K562 (cell line): Measurements from ENCODE around the gene ZNF891. TPM values are rescaled to one million over a fixed set of nuclear protein-coding genes. Genes with fewer than 3 reads are reported as not detected.

Experiments
- BRD9 ChIP-seq: fragments of 450-650 bp; IDR thresholded peaks from 2 replicates; pipeline ENCODE4 v1.6.1; 2018; ENCODE audit warnings: low read depth; ENCODE audit not compliant: partially characterized antibody
- CBX5 ChIP-seq: IDR thresholded peaks from 2 replicates; pipeline ENCODE4 v1.6.1; 2014; ENCODE audit warnings: low read depth, borderline replicate concordance
- DIDO1 ChIP-seq: fragments of 450-650 bp; IDR thresholded peaks from 2 replicates; pipeline ENCODE4 v1.6.1; 2016; ENCODE audit warnings: low read depth, missing biosample characterization, missing genetic modification characterization
- EGR1 ChIP-seq: fragments of 450-650 bp; conservative IDR thresholded peaks from 2 replicates; pipeline ENCODE4 v1.6.1; 2017; ENCODE audit warnings: mild to moderate bottlenecking
- ELF2 ChIP-seq: fragments of 250-450 bp; sonication (Bioruptor Pico); IDR thresholded peaks from 2 replicates; pipeline ENCODE4 v1.5.0; 2021; ENCODE audit warnings: mild to moderate bottlenecking
- ETV6 ChIP-seq, 3 experiments: fragments of 150-350 bp in 1 of 3; sonication (generic) in 1 of 3; formaldehyde crosslinking in 1 of 3; IDR thresholded peaks; 2 replicates each; pipeline versions ENCODE4 v1.6.1 to v1.8.0; 2014 to 2022; ENCODE audit warnings: borderline replicate concordance in 2 of 3, low read depth in 2 of 3, antibody characterized with exemption in 1 of 3, low read length in 1 of 3, mild to moderate bottlenecking in 1 of 3, missing genetic modification reagents in 1 of 3
- GABPA ChIP-seq: fragments of 200-800 bp; sonication (Bioruptor generic); conservative IDR thresholded peaks from 2 replicates; pipeline ENCODE4 v1.6.1; 2016; ENCODE audit warnings: low read depth, missing genetic modification characterization, missing compliant biosample characterization
- MAZ ChIP-seq, 2 experiments: fragments of 450-650 bp in 1 of 2; sonication (generic) in 1 of 2; formaldehyde crosslinking; IDR thresholded peaks in 1 of 2; conservative IDR thresholded peaks in 1 of 2; 2 replicates each; pipeline versions ENCODE4 v1.4.0 to v1.5.0; 2020; ENCODE audit warnings: mild to moderate bottlenecking in 1 of 2, missing genetic modification reagents in 1 of 2
- POLR3A ChIP-seq: IDR thresholded peaks from 2 replicates; pipeline ENCODE4 v1.6.1; 2011; ENCODE audit warnings: borderline replicate concordance, mild to moderate bottlenecking, moderate library complexity; ENCODE audit not compliant: insufficient read length, insufficient read depth; ENCODE audit errors: extremely low read depth
- POU5F1 ChIP-seq: fragments of 150-350 bp; IDR thresholded peaks from 2 replicates; pipeline ENCODE4 v1.6.1; 2014; ENCODE audit warnings: borderline replicate concordance, low read length, low read depth, mild to moderate bottlenecking; ENCODE audit not compliant: partially characterized antibody
- RAD21 ChIP-seq, 2 experiments: fragments of 250-450 bp in 1 of 2; fragments of 450-650 bp in 1 of 2; sonication (Bioruptor Pico) in 1 of 2; formaldehyde crosslinking in 1 of 2; IDR thresholded peaks in 1 of 2; conservative IDR thresholded peaks in 1 of 2; 2 replicates each; pipeline versions ENCODE4 v1.4.0 to v1.8.0; 2020 to 2022; ENCODE audit warnings: mild to moderate bottlenecking in 2 of 2, moderate library complexity in 1 of 2
- SRSF7 ChIP-seq: fragments of 200-400 bp; formaldehyde crosslinking; optimal IDR thresholded peaks from 2 replicates; pipeline ENCODE3; 2017; ENCODE audit warnings: mild to moderate bottlenecking, low read depth, low read length
- TBP ChIP-seq: optimal IDR thresholded peaks from 2 replicates; pipeline ENCODE3; 2011; ENCODE audit warnings: low read depth, low read length, improper control_type of control experiment
- ZBTB2 ChIP-seq: fragments of 450-650 bp; IDR thresholded peaks from 2 replicates; pipeline ENCODE4 v1.6.1; 2016; ENCODE audit warnings: antibody characterized with exemption
- ZFP1 ChIP-seq: fragments of 450-650 bp; formaldehyde crosslinking; IDR thresholded peaks from 2 replicates; pipeline ENCODE4 v1.4.0; 2020; ENCODE audit warnings: mild to moderate bottlenecking, mixed read lengths
- ZNF253 ChIP-seq: fragments of 250-450 bp; sonication (Bioruptor Pico); conservative IDR thresholded peaks from 2 replicates; pipeline ENCODE4 v1.6.1; 2021; ENCODE audit warnings: mild to moderate bottlenecking
- ZNF551 ChIP-seq: fragments of 250-450 bp; sonication (Bioruptor Pico); IDR thresholded peaks from 2 replicates; pipeline ENCODE4 v1.5.0; 2021; ENCODE audit warnings: mild to moderate bottlenecking, moderate library complexity
- polyA plus RNA-seq, 8 experiments: library from polyadenylated mRNA; depleted of rRNA in 4 of 8; stranded (reverse) in 5 of 8; unstranded in 3 of 8; fragments of >200 nt; fragmentation: Nextera tagmentation in 2 of 8; fragmentation: Illumina TruSeq in 1 of 8; extraction: Ambion mirVana in 2 of 8; extraction: Trizol in 1 of 8; gene quantifications; 2 replicates each; pipeline versions ENCODE4 v1.2.1 to v1.2.3, GENCODE V29; 2011 to 2014; ENCODE audit warnings: inconsistent platforms in 1 of 8, missing spikeins in 1 of 8
- total RNA-seq, 7 experiments: library from RNA; depleted of rRNA in 6 of 7; stranded (reverse); fragments of >200 nt in 6 of 7; fragmentation: Illumina TruSeq in 2 of 7; extraction: Trizol in 2 of 7; gene quantifications; 2 replicates each; pipeline versions ENCODE4 v1.2.1 to v1.2.3, GENCODE V29; 2011 to 2021; ENCODE audit warnings: low replicate concordance in 1 of 7
- TF ChIP-seq, protein P1 (sequence below): fragments of 450-650 bp; IDR thresholded peaks from 2 replicates; pipeline ENCODE4 v1.6.1; 2016; ENCODE audit warnings: low read depth, mild to moderate bottlenecking, moderate library complexity
- TF ChIP-seq, protein P2 (sequence below): fragments of 200-400 bp; formaldehyde crosslinking; IDR thresholded peaks from 2 replicates; pipeline ENCODE4 v1.6.1; 2017; ENCODE audit warnings: mild to moderate bottlenecking, low read depth, low read length, moderate library complexity
- TF ChIP-seq, protein P3 (sequence below): fragments of 250-450 bp; sonication (Bioruptor Pico); IDR thresholded peaks from 2 replicates; pipeline ENCODE4 v1.6.1; 2021; ENCODE audit warnings: mild to moderate bottlenecking
- TF ChIP-seq, protein P4 (sequence below), 2 experiments: IDR thresholded peaks; 2 replicates each; pipeline ENCODE4 v1.6.1; 2012; ENCODE audit warnings: improper control_type of control experiment in 2 of 2, low read depth in 2 of 2, low read length in 2 of 2, borderline replicate concordance in 1 of 2

ZNF891 gene
- total and polyA plus RNA-seq, 9 of the 15 experiments (the other 6 are each of a cell fraction or from before 2014, with no cell fraction given): 0.41 to 2.0 (median 1.3) TPM

DNA sequence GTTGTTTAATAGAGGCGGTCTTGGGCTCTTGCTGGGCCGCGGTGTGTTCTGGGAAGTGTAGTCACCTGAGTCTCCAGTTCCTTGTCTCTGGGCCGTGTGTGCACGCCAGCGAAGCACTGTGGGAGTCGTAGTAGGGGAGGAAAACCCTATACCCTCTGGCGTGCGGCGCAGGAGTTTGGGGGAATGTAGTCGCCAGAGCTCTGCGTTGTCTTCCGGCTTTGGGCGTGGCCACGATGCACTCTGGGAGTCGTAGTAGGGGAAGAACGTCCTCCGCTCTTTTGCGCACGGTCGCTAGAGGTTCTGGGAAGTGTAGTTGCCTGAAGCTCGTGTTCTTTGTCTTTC is 50.1 kb downstream of the ZNF891 start (continued):
- TF ChIP-seq MAZ (CRISPR knock-in tag; conservative IDR thresholded peaks at IDR 0.05 in 1 of 2, IDR thresholded peaks at IDR 0.05 in 1 of 2): no peak
- TF ChIP-seq CBX5: no peak
- TF ChIP-seq TBP: peak; percentile 70
- TF ChIP-seq, protein P1, sequence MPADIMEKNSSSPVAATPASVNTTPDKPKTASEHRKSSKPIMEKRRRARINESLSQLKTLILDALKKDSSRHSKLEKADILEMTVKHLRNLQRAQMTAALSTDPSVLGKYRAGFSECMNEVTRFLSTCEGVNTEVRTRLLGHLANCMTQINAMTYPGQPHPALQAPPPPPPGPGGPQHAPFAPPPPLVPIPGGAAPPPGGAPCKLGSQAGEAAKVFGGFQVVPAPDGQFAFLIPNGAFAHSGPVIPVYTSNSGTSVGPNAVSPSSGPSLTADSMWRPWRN: no peak
- no peak for TF ChIP-seq ZNF253 (CRISPR knock-in tag)
- TF ChIP-seq ETV6 (IDR thresholded peaks at IDR 0.05; ENCODE audit: borderline replicate concordance in 1 of 2, low read depth in 2 of 2, low read length in 1 of 2): no peak
- TF ChIP-seq ETV6 (CRISPR knock-in tag; IDR thresholded peaks at IDR 0.05; ENCODE audit: borderline replicate concordance): no peak
- TF ChIP-seq, protein P2, sequence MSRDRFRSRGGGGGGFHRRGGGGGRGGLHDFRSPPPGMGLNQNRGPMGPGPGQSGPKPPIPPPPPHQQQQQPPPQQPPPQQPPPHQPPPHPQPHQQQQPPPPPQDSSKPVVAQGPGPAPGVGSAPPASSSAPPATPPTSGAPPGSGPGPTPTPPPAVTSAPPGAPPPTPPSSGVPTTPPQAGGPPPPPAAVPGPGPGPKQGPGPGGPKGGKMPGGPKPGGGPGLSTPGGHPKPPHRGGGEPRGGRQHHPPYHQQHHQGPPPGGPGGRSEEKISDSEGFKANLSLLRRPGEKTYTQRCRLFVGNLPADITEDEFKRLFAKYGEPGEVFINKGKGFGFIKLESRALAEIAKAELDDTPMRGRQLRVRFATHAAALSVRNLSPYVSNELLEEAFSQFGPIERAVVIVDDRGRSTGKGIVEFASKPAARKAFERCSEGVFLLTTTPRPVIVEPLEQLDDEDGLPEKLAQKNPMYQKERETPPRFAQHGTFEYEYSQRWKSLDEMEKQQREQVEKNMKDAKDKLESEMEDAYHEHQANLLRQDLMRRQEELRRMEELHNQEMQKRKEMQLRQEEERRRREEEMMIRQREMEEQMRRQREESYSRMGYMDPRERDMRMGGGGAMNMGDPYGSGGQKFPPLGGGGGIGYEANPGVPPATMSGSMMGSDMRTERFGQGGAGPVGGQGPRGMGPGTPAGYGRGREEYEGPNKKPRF: no peak
- TF ChIP-seq EGR1: no peak
- peak; percentile 95 for TF ChIP-seq GABPA
- TF ChIP-seq, protein P3, sequence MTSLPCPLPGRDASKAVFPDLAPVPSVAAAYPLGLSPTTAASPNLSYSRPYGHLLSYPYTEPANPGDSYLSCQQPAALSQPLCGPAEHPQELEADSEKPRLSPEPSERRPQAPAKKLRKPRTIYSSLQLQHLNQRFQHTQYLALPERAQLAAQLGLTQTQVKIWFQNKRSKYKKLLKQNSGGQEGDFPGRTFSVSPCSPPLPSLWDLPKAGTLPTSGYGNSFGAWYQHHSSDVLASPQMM: no peak
- no peak for TF ChIP-seq ZFP1
- no peak for TF ChIP-seq ZNF551 (CRISPR knock-in tag)
- TF ChIP-seq SRSF7: no peak
- peak; percentile 88 for TF ChIP-seq POU5F1
- no peak; the same call in 1 of the 2 replicates for TF ChIP-seq DIDO1
- no peak for TF ChIP-seq ZBTB2
- TF ChIP-seq RAD21 (CRISPR knock-in tag; conservative IDR thresholded peaks at IDR 0.05 in 1 of 2, IDR thresholded peaks at IDR 0.05 in 1 of 2): no peak
- TF ChIP-seq BRD9: no peak
- no peak for TF ChIP-seq POLR3A
- TF ChIP-seq ELF2 (CRISPR knock-in tag): peak; percentile 95
- TF ChIP-seq, protein P4, sequence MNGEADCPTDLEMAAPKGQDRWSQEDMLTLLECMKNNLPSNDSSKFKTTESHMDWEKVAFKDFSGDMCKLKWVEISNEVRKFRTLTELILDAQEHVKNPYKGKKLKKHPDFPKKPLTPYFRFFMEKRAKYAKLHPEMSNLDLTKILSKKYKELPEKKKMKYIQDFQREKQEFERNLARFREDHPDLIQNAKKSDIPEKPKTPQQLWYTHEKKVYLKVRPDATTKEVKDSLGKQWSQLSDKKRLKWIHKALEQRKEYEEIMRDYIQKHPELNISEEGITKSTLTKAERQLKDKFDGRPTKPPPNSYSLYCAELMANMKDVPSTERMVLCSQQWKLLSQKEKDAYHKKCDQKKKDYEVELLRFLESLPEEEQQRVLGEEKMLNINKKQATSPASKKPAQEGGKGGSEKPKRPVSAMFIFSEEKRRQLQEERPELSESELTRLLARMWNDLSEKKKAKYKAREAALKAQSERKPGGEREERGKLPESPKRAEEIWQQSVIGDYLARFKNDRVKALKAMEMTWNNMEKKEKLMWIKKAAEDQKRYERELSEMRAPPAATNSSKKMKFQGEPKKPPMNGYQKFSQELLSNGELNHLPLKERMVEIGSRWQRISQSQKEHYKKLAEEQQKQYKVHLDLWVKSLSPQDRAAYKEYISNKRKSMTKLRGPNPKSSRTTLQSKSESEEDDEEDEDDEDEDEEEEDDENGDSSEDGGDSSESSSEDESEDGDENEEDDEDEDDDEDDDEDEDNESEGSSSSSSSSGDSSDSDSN (IDR thresholded peaks at IDR 0.05; ENCODE audit: borderline replicate concordance in 1 of 2, low read depth in 2 of 2, low read length in 2 of 2): 0 out of 4 replicates have a peak, but pooled peaks of 1 of the 2 experiments have one; percentile 40
